Measurements from ENCODE around the gene OR10A2.

DNA sequence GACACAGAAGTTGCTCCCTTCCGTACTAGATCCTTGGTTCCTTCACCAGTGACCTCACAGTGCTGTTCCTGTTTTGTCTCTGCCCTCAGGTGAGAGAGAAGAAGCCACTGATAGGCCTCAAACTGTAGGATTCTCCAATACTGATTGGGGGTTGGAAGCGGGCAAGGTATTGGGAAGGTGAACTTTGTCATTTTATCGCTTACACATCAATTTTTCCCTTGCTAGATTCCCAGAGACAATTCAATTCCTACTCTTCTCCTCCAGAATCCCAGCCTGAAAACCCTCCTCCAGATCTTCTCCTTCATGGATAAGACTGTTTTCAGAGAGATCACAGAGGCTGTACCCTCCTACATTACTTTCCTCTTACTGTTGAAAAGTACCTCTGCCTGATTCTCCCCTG, 48.5 kb downstream of the OR10A2 start:
- TF ChIP-seq ZNF133 (tag by site-specific recombination; IDR thresholded peaks at IDR 0.05) (no peak), ZNF146 (tag by site-specific recombination; IDR thresholded peaks at IDR 0.05) (no peak), ZNF175 (tag by site-specific recombination; IDR thresholded peaks at IDR 0.05) (no peak), ZSCAN30 (tag by site-specific recombination; IDR thresholded peaks at IDR 0.05) (no peak), ZNF785 (tag by site-specific recombination; IDR thresholded peaks at IDR 0.05) (no peak), PRDM1 (tag by site-specific recombination; IDR thresholded peaks at IDR 0.05) (no peak), FEZF1 (tag by site-specific recombination; IDR thresholded peaks at IDR 0.05) (no peak), ZNF776 (tag by site-specific recombination; IDR thresholded peaks at IDR 0.05; ENCODE audit: borderline replicate concordance) (no peak), ZNF350 (tag by site-specific recombination; IDR thresholded peaks at IDR 0.05) (no peak), ZNF223 (tag by site-specific recombination; IDR thresholded peaks at IDR 0.05) (no peak)
- TF ChIP-seq, protein P1, sequence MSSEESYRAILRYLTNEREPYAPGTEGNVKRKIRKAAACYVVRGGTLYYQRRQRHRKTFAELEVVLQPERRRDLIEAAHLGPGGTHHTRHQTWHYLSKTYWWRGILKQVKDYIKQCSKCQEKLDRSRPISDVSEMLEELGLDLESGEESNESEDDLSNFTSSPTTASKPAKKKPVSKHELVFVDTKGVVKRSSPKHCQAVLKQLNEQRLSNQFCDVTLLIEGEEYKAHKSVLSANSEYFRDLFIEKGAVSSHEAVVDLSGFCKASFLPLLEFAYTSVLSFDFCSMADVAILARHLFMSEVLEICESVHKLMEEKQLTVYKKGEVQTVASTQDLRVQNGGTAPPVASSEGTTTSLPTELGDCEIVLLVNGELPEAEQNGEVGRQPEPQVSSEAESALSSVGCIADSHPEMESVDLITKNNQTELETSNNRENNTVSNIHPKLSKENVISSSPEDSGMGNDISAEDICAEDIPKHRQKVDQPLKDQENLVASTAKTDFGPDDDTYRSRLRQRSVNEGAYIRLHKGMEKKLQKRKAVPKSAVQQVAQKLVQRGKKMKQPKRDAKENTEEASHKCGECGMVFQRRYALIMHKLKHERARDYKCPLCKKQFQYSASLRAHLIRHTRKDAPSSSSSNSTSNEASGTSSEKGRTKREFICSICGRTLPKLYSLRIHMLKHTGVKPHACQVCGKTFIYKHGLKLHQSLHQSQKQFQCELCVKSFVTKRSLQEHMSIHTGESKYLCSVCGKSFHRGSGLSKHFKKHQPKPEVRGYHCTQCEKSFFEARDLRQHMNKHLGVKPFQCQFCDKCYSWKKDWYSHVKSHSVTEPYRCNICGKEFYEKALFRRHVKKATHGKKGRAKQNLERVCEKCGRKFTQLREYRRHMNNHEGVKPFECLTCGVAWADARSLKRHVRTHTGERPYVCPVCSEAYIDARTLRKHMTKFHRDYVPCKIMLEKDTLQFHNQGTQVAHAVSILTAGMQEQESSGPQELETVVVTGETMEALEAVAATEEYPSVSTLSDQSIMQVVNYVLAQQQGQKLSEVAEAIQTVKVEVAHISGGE (tag by site-specific recombination; conservative IDR thresholded peaks at IDR 0.05; ENCODE audit: low read depth): no peak
- TF ChIP-seq, protein P2, sequence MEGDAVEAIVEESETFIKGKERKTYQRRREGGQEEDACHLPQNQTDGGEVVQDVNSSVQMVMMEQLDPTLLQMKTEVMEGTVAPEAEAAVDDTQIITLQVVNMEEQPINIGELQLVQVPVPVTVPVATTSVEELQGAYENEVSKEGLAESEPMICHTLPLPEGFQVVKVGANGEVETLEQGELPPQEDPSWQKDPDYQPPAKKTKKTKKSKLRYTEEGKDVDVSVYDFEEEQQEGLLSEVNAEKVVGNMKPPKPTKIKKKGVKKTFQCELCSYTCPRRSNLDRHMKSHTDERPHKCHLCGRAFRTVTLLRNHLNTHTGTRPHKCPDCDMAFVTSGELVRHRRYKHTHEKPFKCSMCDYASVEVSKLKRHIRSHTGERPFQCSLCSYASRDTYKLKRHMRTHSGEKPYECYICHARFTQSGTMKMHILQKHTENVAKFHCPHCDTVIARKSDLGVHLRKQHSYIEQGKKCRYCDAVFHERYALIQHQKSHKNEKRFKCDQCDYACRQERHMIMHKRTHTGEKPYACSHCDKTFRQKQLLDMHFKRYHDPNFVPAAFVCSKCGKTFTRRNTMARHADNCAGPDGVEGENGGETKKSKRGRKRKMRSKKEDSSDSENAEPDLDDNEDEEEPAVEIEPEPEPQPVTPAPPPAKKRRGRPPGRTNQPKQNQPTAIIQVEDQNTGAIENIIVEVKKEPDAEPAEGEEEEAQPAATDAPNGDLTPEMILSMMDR (tag by site-specific recombination; IDR thresholded peaks at IDR 0.05): no peak
- TF ChIP-seq, protein P3, sequence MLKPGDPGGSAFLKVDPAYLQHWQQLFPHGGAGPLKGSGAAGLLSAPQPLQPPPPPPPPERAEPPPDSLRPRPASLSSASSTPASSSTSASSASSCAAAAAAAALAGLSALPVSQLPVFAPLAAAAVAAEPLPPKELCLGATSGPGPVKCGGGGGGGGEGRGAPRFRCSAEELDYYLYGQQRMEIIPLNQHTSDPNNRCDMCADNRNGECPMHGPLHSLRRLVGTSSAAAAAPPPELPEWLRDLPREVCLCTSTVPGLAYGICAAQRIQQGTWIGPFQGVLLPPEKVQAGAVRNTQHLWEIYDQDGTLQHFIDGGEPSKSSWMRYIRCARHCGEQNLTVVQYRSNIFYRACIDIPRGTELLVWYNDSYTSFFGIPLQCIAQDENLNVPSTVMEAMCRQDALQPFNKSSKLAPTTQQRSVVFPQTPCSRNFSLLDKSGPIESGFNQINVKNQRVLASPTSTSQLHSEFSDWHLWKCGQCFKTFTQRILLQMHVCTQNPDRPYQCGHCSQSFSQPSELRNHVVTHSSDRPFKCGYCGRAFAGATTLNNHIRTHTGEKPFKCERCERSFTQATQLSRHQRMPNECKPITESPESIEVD (tag by site-specific recombination; IDR thresholded peaks at IDR 0.05): no peak
